Measurements from ENCODE around the gene EHD4.

Gene EHD4

DNA sequence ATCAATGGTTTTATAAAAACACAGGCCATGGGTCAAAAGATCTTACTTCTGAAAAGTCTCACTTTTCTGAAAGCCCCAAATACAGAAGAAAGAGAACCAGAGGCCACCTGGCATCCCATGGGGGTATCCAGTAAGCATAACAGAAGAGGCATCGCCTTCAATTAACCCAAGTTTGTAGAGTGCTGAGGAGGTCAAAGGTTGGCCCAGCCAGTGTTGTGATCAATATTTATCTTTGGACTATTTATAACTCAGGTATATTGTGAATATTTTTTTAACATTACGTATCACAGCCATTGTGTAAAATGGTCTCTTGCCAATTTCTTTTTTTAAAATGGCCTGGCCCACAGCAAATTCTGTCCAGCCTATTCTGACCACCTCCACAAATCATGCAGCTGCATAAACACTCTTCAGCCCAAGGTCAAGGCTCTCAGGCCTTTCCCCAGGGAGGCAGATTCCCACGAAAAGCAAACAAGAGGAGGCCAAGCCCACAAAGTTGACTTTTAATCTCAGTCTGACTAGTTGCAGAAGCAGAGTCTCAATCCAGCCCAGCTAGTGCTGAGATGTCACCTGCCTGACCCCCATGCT, 52.3 kb downstream of the EHD4 start:
- no peak for DNase-seq (ENCODE audit: low read depth in 3 of 3)

DNA sequence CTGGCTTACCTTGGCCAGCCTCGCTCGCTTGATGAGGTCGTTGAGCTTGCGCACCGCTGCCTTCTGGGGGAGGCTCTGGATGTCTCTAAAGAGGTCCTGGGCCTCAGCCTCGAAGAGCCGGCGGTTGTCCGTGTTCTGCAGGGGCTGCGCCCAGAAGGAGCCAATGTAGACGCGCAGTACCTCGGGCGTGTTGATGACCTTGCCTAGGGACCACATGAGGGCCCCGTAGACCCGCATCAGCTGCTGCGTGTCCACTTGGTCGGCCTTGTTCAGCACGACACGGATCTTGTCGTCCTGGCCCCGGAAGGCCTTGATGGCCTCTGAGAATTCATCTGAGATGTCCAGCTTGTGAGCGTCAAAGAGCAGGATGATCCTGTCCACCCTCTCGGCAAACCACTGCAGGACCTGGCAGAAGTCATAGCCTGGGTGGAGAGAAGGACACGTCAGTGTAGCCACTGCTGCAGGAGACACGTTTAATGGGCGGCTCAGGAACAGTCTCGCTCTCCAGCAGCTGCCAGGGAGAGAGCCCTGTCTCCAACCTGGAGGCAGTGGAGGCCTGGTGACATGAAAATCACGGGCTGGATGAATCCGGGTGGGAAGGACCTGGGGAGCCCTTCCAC, 53.0 kb downstream of the EHD4 start:
- DNase-seq (ENCODE audit: low read depth in 3 of 3) = no peak

DNA sequence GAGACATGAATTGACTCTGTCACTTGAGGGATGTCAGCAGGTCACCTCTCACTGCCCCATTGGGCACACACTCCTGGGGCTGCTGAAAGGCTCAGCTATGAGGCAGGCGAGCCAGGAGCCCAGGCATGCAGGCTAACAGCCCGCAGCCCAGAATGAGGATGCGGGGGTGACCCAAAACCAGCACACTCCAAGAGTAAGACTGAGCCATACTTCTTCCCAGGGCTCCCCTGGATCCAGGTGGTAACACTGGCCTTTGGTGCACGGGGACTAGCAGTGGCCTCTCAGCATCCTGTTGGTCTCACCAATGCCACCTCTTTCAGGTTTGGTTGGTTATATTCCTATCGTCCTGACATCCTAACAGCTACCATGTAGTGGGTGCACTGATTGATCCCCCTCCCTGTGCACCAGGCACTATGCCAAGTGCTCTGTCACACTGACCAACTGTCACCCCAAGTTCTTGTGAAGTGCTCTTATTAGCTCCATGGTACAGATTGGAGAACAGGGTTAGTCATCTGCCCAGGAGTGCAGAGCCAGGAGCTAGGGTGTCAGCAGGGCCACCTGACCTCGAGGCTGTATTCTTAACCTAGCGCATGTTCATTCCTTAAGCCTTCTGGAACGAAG, 53.7 kb downstream of the EHD4 start:
- no peak for DNase-seq (ENCODE audit: low read depth in 3 of 3)

DNA sequence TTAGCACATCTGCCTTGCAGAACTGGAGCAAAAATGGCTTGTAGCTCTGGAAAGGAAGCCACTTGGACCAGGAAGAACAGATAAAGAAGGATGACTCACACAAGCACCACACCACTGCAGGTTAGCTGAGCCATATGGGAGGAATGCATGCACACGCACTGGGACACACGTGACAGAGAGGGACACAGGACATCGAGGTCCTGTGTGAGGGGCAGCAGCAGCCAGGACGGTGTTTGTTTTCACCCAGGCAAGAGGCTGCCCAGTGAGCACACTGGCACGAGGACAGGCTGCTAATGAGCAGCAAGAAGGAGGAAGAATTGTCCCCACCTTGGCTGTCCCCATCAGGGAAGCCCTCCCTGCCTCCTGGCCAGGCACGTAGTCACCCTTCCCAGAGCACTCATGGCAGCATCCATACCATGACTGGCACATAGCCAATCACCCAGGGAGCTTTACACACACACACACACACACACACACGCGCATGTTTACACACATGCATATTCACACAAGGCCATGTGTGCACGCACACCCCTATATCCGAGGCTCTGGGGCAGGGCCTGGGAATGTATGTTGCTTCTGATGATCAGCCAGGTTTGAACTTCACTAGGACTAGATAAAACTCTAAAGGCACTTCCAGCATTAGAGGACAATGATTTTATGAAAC, 54.5 kb downstream of the EHD4 start:
- no peak for DNase-seq (ENCODE audit: low read depth in 3 of 3)

DNA sequence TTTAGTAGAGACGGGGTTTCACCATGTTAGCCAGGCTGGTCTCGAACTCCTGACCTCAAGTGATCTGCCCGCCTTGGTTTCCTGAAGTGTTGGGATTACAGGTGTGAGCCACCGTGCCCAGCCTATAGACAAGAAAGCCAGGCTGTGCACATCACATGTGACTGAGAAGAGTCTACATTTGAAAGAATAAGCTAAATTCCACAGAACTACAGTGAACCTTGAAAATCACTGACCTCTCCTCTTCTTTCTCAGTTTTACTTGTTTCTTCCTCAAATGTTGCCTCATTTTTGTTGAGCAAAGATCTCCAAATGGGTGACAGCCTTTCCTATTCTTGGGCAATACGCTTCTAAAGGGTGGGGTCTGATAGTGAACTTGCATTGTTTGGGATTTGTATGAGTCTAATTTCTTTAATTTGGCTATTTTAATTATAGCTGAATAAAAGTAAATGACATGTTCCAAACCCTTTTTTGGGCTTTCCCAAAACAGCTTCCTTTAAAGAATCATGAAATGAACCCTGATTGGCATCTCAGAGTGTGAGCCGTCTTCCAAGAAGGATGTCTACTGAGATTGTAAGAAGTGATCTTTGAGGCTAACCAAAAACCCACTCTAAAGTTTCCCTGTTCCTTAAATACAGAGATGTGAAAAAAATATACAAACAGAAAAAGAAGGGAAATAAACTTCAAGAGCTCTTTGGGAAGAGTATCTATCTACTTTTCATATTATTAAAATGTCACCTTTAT, 56.9 kb downstream of the EHD4 start:
- no peak for DNase-seq (ENCODE audit: low read depth in 3 of 3)

DNA sequence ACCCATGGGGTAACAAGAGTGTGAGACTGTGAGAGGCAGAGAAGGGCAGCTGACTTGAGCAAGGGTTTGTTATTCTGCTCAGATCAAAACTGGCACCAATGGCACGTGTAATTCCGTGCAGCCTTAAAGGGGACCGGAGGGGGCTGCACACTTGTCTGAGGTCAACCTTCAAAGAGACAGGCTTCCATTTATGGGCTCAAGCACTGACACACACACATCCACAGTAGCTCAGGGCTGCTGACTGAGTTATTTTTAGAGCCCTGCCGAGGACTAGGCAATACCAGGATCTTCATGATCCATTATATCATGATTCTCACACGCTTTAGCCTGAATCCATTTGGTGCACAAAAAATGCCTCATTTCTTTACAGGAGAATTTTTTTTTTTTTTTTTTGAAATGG, 57.9 kb downstream of the EHD4 start:
- no peak for DNase-seq (ENCODE audit: low read depth in 3 of 3)

DNA sequence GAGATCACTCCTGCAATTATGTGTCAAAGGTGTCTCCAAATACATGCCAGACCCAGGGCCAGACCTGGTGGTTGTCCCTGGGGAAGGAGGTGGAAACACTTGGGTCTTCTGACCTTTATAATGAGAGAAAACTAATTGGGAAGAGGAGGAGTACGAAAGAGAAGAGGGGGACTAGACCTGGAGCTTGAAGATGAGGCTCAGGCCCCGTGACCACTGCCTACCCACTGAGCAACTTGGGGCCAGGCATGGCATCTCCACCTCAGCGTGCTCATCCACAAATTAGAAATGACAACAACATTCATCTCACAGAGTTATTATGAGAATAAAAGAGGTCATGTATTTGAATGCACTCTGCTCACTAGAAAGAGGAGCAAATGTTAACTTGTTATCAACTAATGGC, 59.1 kb downstream of the EHD4 start:
- DNase-seq (ENCODE audit: low read depth in 3 of 3) = no peak

DNA sequence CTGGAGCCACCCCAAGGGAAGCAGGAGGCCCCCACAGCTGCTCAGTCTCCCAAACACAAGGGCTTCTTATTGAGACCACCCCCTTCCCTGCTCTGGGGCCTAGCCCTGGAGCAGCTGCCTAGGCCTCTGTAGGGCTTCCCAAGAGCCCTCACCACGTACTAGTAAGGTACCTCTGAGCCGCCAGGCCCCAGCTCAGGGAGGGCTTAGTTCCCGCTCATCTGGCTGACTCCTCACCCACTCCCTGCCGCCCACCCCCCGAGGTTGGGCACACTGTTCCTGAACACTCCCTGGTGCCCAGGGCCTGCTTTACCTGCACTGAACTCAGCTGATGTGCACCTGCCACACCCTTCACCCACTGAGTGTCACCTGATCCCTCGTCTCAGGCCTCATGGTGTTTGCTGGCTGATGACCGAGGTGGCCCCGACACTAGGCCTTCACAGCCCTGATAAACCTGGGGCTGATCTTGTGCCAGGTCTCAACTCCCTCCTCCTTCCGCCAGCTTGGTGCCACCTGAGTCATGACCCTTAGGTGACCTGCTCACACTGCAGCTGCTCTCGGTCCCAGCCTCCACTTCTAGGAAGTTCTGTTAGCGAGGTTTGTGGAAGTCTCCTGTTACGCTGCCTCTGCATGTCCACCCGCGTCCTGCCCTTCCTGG, 60.5 kb downstream of the EHD4 start:
- DNase-seq (ENCODE audit: low read depth in 3 of 3) = no peak

DNA sequence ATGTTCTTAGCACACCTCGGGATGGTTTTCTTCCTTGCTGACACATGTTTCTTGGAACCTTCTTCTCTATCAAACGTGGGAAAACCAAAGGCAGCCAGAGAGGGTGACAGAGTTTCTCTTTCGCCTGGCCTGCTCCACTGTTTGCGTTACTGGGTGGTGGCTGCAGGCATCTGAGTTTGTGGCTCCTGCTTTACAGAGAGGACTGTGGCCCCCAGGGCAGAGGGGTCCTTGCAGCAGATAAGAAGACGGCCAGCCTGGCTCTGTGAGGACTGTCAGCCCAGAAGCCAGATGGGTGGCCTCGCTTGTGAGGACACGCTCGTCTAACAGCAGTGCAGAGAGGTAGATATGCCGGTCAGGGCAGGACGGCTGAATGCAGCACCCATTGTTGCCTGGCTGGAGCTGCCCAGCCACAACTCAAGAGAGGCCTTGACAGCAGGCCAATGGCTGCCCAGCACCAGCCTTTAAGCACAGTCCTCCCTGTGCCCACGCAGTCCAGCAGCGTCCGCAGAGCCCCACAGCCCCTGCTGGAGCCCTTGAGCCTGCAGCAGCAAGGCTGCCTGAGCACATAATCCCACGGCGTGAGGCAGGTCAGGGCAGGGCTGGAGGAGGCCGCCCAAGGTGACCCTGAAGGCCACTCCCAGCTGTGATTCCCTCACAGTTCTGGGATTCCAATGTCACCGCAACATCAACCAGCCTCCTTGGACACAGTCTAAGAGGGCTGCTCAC, 63.5 kb downstream of the EHD4 start:
- no peak for DNase-seq (ENCODE audit: low read depth in 3 of 3)

DNA sequence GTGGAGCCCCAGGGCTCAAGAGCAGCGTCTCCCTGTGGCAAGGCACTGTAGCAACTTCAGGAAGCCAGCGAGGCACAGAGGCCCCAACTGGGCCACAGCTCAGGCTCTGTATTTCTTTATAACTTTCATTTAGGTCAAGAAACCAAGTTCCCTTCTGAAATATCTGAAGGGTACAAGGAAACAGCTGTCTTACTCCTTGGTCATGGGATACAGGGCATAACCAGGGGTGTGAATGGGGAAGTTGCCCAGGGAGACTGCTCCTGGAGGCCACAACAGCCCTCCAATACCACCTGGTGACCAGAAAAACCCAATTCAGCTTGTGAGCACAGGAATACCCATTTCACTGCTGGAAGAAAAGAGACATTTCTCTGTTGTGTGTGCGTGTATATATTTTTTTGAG, 65.2 kb downstream of the EHD4 start:
- no peak for DNase-seq (ENCODE audit: low read depth in 3 of 3)

DNA sequence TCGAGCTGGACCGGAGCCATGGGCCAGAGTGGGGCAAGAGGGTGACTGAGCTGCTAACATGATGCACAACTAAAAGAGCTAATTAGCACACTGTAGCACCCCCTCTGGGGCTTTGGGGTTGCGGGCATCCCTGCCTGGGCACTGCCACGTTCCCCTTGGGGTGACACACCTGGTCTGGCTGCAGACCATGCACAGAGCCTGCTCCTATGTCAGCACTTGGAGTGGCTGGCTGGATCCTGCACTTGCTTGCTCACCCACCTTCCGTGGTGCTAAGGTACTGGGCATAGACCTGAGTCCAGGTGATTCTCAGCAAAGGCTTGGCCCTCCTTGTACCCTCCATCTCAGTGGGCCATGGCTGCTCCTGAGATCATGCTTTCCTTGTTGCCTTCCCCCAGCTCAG, 65.7 kb downstream of the EHD4 start:
- DNase-seq (ENCODE audit: low read depth in 3 of 3) = no peak

DNA sequence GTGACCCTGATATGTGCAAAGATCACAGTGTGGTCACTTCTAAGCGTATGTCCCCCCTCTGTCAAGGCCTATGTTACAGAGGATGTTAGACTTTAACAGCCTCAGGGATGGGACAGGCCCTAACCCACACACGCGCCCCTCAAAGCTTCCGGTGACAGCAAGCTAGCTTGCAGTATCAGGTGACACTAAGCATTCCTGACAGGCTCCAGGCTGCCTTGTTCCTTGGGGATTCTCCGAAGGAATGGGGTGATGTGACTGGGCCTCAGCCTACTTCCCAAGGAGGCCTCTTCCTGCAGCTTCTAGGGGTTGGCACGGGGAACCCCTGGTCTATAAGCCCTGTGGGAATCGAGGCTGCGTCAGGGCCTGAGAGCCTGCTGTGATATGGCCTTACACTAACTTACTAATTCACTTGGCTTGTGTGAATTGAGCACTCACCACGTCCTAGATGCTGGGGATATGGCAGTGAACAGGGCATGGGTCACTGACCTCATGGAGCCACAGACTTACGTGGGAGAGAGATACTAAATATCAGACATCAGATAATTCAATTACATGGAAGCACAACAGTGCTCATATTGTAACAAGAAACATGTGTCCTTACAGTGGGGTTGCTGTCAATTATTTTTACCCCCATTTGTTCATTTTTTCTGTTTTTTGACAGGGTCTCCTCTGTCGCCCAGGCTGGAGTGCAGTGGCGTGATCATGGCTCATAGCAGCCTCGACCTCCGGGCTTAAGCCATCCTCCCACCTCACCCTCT, 67.1 kb downstream of the EHD4 start:
- no peak for DNase-seq (ENCODE audit: low read depth in 3 of 3)

DNA sequence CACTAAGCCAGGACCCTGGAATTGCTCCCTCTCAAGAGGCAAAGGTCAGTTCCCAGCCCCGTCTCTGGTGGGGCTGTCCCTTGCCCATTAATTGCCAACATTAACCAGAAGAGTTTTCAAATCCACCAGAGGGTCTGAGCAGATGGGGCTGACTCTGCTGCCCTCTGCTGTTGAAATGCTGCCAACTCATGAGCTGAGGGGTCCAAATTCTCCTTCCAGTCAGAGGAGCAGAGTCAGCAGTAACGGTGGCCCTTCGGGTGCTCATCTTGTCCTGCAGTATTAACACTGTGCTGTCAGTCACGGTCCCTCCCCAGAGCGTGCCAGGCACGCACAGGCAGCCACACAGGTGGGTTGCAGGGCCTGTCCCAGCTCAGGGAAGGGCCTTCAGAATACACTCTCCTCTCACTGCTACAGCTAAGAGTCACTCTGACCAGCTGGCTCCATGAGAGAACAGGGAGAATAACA, 67.8 kb downstream of the EHD4 start:
- DNase-seq (ENCODE audit: low read depth in 3 of 3) = peak; percentile 39 to 54 (median 44)

DNA sequence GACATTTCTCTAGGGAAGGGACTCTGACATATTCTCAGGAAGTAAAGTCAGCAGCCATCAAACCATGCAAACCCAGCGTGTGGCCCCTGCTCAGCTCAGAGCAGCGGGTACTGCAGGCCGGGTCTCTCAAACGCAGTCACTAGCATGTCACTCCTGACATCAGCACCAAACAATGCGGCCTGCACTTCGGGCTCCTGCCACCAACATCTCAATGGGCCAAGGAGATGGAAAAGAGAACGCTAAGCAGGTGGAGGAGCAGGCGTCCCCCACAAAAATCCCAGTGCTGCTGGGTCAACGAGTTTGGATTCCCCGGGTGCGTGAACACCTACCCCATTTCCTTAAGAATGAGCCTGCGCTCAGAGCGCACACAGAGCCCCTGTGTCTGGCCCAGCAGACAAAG, 68.6 kb downstream of the EHD4 start:
- no peak for DNase-seq (ENCODE audit: low read depth in 3 of 3)

DNA sequence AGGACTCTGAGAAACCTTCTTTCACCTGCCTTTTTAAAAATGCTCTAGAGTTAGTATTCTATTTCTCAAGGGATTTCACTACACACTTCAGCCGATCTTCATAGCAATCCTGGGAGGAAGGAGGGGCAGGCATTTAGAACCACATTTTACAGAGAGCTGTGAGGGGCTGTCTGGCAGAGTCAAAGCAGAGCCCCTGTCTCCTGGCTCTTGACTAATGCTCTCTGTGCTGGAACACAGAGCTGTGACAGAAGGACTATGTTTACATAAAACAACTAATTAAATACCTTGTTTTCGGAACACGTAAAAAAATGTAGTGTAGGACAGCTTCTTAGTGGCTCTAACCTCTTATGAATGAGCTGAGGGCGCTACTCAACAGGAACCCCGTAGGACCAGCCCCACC, 70.9 kb downstream of the EHD4 start:
- no peak for DNase-seq (ENCODE audit: low read depth in 3 of 3)

DNA sequence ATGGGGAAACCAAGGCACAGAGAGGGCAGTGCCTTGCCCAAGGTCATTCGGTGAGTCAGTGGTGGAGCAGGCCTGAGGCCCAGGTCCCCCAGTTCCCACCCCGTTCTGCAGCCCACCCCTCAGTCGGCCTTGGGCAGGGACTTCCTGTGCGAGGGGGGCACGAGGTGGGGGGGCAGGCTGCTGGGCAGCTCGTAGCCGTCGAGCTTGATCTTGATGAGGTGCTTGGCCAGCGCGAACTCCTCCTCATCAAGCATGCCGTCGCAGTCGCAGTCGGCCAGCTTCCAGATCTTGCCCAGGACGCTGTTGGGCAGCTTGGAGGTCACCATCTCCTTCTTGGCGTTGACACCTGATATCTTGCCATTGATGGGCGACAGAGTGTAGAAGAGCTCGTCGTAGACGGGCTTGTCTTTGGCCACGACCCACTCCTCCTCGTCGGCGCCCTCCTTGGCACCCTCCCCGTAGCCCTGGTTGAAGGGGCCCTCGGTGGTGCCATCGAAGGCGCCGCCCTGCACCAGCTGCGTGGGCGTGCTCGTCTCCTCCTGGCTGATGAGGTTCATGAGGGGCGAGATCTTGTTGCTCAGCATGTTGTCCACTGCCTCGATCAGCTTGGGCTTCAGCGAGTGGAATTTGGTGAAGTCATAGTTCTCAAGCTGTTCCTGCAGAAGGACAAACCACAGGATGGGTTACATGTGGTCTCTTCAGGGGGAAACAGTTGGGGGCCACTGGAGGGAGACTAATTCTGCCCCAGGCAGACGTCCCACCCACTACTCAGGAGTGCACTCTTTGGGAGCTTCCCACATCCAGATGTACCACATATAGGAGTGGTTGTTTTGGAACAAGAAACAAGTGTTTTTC, 71.6 kb downstream of the EHD4 start:
- DNase-seq (ENCODE audit: low read depth in 3 of 3) = no peak

DNA sequence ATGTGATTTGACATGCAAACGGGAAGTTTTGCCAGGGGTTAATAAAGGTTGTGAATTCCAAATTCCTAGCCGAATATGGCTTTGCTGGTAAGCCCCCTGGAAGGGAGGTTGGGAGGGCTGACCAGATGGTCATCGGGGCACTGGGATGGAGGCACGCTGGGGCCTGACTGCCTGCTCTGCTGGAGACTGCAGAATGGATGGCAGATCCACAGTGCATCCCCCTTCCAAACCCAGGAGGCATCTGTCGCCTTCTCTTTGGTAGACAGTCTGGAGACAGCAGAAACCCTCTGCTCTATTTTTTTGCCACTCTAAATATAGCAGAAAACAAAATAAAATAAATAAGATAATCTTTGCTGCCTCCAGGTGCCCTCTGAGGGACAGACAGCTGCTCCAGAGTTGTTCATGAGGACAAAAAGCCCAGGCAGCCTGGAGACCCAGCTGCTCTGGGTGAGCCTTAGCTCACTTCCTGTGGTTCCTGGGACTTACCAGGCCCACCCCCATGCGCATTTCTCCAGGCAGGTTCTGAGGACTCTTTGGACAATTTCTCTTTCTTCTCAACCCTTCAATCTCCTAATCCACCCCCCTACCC, 72.4 kb downstream of the EHD4 start:
- DNase-seq (ENCODE audit: low read depth in 3 of 3) = no peak

DNA sequence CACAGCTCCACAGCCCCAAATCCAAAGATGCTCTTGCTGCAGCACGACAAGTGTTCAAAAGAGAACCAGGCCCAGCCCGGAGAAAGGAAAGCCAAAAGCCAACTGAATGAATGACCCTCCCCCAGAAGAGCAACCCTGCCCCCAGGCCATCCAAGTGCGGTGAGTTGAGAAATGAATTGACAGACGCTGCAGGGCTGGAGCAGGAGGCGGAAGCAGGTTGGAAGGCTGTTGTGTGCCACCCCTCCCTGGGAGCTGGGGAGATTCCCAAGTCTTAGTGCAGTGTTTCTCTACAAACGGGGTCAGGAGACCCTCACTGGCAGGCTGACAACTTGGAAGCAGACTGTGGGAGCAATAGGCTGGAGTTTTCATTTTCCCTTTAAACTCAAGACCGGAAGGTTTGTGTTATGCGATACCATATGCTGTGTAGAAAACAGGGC, 75.0 kb downstream of the EHD4 start:
- no peak for DNase-seq (ENCODE audit: low read depth in 3 of 3)

DNA sequence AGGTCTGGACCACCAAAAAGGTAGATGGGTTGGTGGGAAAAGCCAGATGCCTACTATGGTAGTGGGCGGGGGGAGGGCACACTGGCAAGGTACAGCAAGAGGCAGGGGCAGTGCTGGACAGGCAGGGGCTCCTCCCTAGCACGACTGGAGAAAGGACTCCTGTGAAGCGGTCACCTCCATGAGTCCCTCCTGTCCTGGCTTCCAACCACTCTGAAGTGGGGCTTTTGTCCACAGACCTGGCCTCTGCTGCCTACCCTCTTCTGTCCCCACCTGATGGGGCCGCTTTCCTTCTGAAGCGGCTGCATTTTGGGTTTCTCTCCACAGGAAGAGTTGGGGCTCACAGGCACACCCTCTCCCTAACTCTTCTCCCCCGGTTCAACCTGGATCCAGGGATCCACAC, 75.8 kb downstream of the EHD4 start:
- DNase-seq (ENCODE audit: low read depth in 3 of 3) = no peak
